DND-41 (cell line): ENCODE data around the gene ECSIT.
"Not testable (repeated sequence)": the region's sequence is repeated elsewhere in the genome, so short reads cannot be mapped to it uniquely, and the experiment has no call there.

Experiments used
- ATAC-seq: fragments of 200-7000 bp; cut with Tn5 transposase; 3 replicates; pipeline ENCODE4 v1.9.1; 2021; ENCODE audit warnings: low read depth; ENCODE audit not compliant: insufficient read depth
- DNase-seq: peaks from one replicate; pipeline ENCODE4 v3.0.0-alpha.2; 2020
- H2AFZ ChIP-seq: 2 replicates; pipeline ENCODE4 v1.6.0; 2012; ENCODE audit warnings: low read depth, low read length
- H3K27ac ChIP-seq: 2 replicates; pipeline ENCODE4 v1.5.1; 2012; ENCODE audit warnings: low read length, inconsistent platforms
- H3K27me3 ChIP-seq: fragments of 200-600 bp; sonication (generic); 2 replicates; pipeline ENCODE4 v1.6.0; 2012; ENCODE audit warnings: low read length, mild to moderate bottlenecking, inconsistent platforms; ENCODE audit not compliant: insufficient read depth, poor library complexity
- H3K36me3 ChIP-seq: 2 replicates; pipeline ENCODE4 v1.5.1; 2012; ENCODE audit warnings: low read length, inconsistent platforms; ENCODE audit not compliant: insufficient read depth
- H3K4me1 ChIP-seq: 2 replicates; pipeline ENCODE4 v1.5.1; 2012; ENCODE audit warnings: mild to moderate bottlenecking, low read length; ENCODE audit not compliant: insufficient read depth
- H3K4me2 ChIP-seq: 2 replicates; pipeline ENCODE4 v1.6.0; 2012; ENCODE audit warnings: mild to moderate bottlenecking, moderate library complexity, low read length, inconsistent platforms; ENCODE audit not compliant: insufficient read depth
- H3K4me3 ChIP-seq, 2 experiments: fragments of 200-600 bp in 1 of 2; shearing (Covaris generic) in 1 of 2; 2 replicates each; pipeline ENCODE4 v1.5.1; 2012 to 2016; ENCODE audit warnings: inconsistent platforms in 2 of 2, low read length in 2 of 2, mild to moderate bottlenecking in 2 of 2, low read depth in 1 of 2, moderate library complexity in 1 of 2
- H3K79me2 ChIP-seq: 2 replicates; pipeline ENCODE4 v1.6.0; 2012; ENCODE audit warnings: low read length, inconsistent platforms; ENCODE audit not compliant: insufficient read depth
- H3K9ac ChIP-seq: 2 replicates; pipeline ENCODE4 v1.6.0; 2012; ENCODE audit warnings: low read depth, mild to moderate bottlenecking, inconsistent platforms, low read length, moderate library complexity
- H3K9me3 ChIP-seq: 2 replicates; pipeline ENCODE4 v1.5.1; 2012; ENCODE audit warnings: low read length, moderate library complexity, mild to moderate bottlenecking, inconsistent platforms; ENCODE audit not compliant: insufficient read depth, severe bottlenecking
- H4K20me1 ChIP-seq: 2 replicates; pipeline ENCODE4 v1.6.0; 2012; ENCODE audit warnings: low read length; ENCODE audit not compliant: insufficient read depth
- CTCF ChIP-seq: IDR thresholded peaks from 2 replicates; pipeline ENCODE4 v1.5.1; 2012; ENCODE audit warnings: borderline replicate concordance, low read length, moderate library complexity, mild to moderate bottlenecking; ENCODE audit not compliant: poor library complexity, severe bottlenecking; ENCODE audit errors: extremely low read depth
- EZH2 ChIP-seq: IDR thresholded peaks from 3 replicates; pipeline ENCODE4 v1.6.1; 2012; ENCODE audit warnings: borderline replicate concordance, low read depth, mild to moderate bottlenecking, moderate library complexity, low read length, inconsistent platforms; ENCODE audit not compliant: severe bottlenecking

Gene ECSIT

GRCh38 chr19:11478167-11479089 lies 50.5 kb downstream of the ECSIT start:
- no peak for TF ChIP-seq CTCF
- no peak for TF ChIP-seq EZH2
- Histone ChIP-seq H3K9me3 (no peaks in the 10 kb centered on the region), H3K27ac (no peak overlapping the region), H3K4me2 (no peak overlapping the region), H4K20me1 (no peaks in the 10 kb centered on the region; the same call in 1 of the 2 replicates), H2AFZ (no peak overlapping the region), H3K79me2 (no peaks in the 10 kb centered on the region), H3K9ac (no peak overlapping the region), H3K36me3 (peaks cover 2% of the 10 kb centered on the region; the same call in 1 of the 2 replicates), H3K4me1 (no peaks in the 10 kb centered on the region), H3K27me3 (no peaks in the 10 kb centered on the region), H3K4me3 (no peak overlapping the region)
- ATAC-seq (no peak), DNase-seq (no peak)

- no peaks in the 10 kb centered on the region for H3K36me3 ChIP-seq
- H3K4me3 ChIP-seq, result no peak overlapping the region
- no peaks in the 10 kb centered on the region for H4K20me1 ChIP-seq
- no peaks in the 10 kb centered on the region for H3K27me3 ChIP-seq
- TF ChIP-seq CTCF (no peak), EZH2 (no peak)
- no peak for ATAC-seq
- H3K9me3 ChIP-seq, result no peaks in the 10 kb centered on the region
- H3K79me2 ChIP-seq, result no peaks in the 10 kb centered on the region
- no peak overlapping the region for H3K9ac ChIP-seq
- H3K4me1 ChIP-seq, result no peaks in the 10 kb centered on the region
- H2AFZ ChIP-seq, result no peak overlapping the region
- DNase-seq, result no peak
- no peak overlapping the region for H3K4me2 ChIP-seq
- no peak overlapping the region for H3K27ac ChIP-seq
Observed at GRCh38 chr19:11475861-11476260, 53.1 kb downstream of the ECSIT start.

- H3K79me2 ChIP-seq, H2AFZ ChIP-seq, H4K20me1 ChIP-seq, H3K4me3 ChIP-seq, H3K9me3 ChIP-seq, H3K27ac ChIP-seq, H3K36me3 ChIP-seq, H3K4me1 ChIP-seq, H3K9ac ChIP-seq, ATAC-seq, H3K27me3 ChIP-seq, DNase-seq, H3K4me2 ChIP-seq: not testable (repeated sequence)
Observed at GRCh38 chr19:11475343-11475742, 53.6 kb downstream of the ECSIT start.

GRCh38 chr19:11473725-11474124 lies 55.2 kb downstream of the ECSIT start:
- no peaks in the 10 kb centered on the region for H3K9me3 ChIP-seq
- H3K27me3 ChIP-seq, result no peaks in the 10 kb centered on the region
- no peaks in the 10 kb centered on the region for H3K4me1 ChIP-seq

GRCh38 chr19:11468266-11468845 lies 60.6 kb downstream of the ECSIT start:
- H3K9me3 ChIP-seq, H3K27me3 ChIP-seq, H3K4me1 ChIP-seq, H3K27ac ChIP-seq, H4K20me1 ChIP-seq, H3K36me3 ChIP-seq, H3K9ac ChIP-seq, DNase-seq, H3K4me3 ChIP-seq, H3K4me2 ChIP-seq, H3K79me2 ChIP-seq, ATAC-seq, H2AFZ ChIP-seq: not testable (repeated sequence)

More at GRCh38 chr19:11473725-11474124, 55.2 kb downstream of the ECSIT start:
- ATAC-seq (no peak), DNase-seq (no peak)
- no peak overlapping the region for H3K9ac ChIP-seq
- no peaks in the 10 kb centered on the region for H4K20me1 ChIP-seq
- H3K27ac ChIP-seq, result no peak overlapping the region
- H3K79me2 ChIP-seq, result no peaks in the 10 kb centered on the region
- no peaks in the 10 kb centered on the region for H3K36me3 ChIP-seq
- H3K4me3 ChIP-seq, result no peak overlapping the region
- H2AFZ ChIP-seq, result no peak overlapping the region
- no peak overlapping the region for H3K4me2 ChIP-seq
- no peak for TF ChIP-seq CTCF
- no peak for TF ChIP-seq EZH2
